Activated naive CD8-positive, alpha-beta T cell treated with anti-CD3 and anti-CD28 coated beads for 36 hours (primary cell): ENCODE measurements around the gene VAMP4. TPM values are rescaled to one million over a fixed set of nuclear protein-coding genes. Genes with fewer than 3 reads are reported as not detected.

Experiments
- DNase-seq: peaks from one replicate; pipeline ENCODE4 v3.0.0; 2021
- H3K27ac Mint-ChIP-seq: one replicate; pipeline ENCODE4 v1.8.0; 2022; ENCODE audit warnings: mild to moderate bottlenecking, moderate library complexity, mixed read lengths
- H3K27me3 Mint-ChIP-seq: one replicate; pipeline ENCODE4 v1.8.0; 2022; ENCODE audit warnings: mild to moderate bottlenecking, mixed read lengths
- H3K36me3 Mint-ChIP-seq: one replicate; pipeline ENCODE4 v1.8.0; 2021; ENCODE audit warnings: mild to moderate bottlenecking, mixed read lengths
- H3K4me1 Mint-ChIP-seq: one replicate; pipeline ENCODE4 v1.8.0; 2021; ENCODE audit warnings: mixed read lengths
- H3K4me3 Mint-ChIP-seq: one replicate; pipeline ENCODE4 v1.8.0; 2022; ENCODE audit warnings: mild to moderate bottlenecking, moderate library complexity, mixed read lengths
- H3K9me3 Mint-ChIP-seq: one replicate; pipeline ENCODE4 v1.8.0; 2022; ENCODE audit warnings: mixed read lengths
- total RNA-seq, 2 experiments: library from RNA; stranded (reverse); gene quantifications; one replicate each; pipeline ENCODE4 v1.2.3, GENCODE V29; 2021

The VAMP4 gene
- 1 to 10 TPM; 4.8 to 5.1 TPM for total RNA-seq

GRCh38 chr1:171741872-171742576 lies at the start of gene VAMP4:
Gene VAMP4, minus strand, starts transcription at chr1:171742065. Its CDS starts 3,651 bp downstream, at chr1:171738414.
- Mint-ChIP-seq H3K9me3 (no peaks in the 10 kb centered on the region), H3K27ac (peak within 1 kb of the TSS; percentile 98), H3K4me1 (peaks cover 45% of the 10 kb centered on the region), H3K4me3 (peak within 1 kb of the TSS; percentile 97), H3K27me3 (no peaks in the 10 kb centered on the region), H3K36me3 (peaks cover 5% of the 10 kb centered on the region)
- DNase-seq, result peak; percentile 88

GRCh38 chr1:171790318-171790717 lies 48.5 kb upstream of the VAMP4 start:
- H3K4me3 Mint-ChIP-seq, result no peak overlapping the region
- no peaks in the 10 kb centered on the region for H3K27me3 Mint-ChIP-seq
- H3K9me3 Mint-ChIP-seq, result no peaks in the 10 kb centered on the region
- H3K27ac Mint-ChIP-seq, result no peak overlapping the region
- DNase-seq, result no peak
- H3K36me3 Mint-ChIP-seq, result peaks cover 59% of the 10 kb centered on the region
- peaks cover 43% of the 10 kb centered on the region for H3K4me1 Mint-ChIP-seq

GRCh38 chr1:171788696-171789095 lies 46.8 kb upstream of the VAMP4 start:
- H3K27ac Mint-ChIP-seq, result peak overlapping the region; percentile 43

GRCh38 chr1:171787686-171788480 lies 46.0 kb upstream of the VAMP4 start:
- no peaks in the 10 kb centered on the region for H3K27me3 Mint-ChIP-seq
- no peaks in the 10 kb centered on the region for H3K9me3 Mint-ChIP-seq
- H3K36me3 Mint-ChIP-seq, result peaks cover 55% of the 10 kb centered on the region
- H3K4me1 Mint-ChIP-seq, result peaks cover 47% of the 10 kb centered on the region
- DNase-seq, result no peak
- H3K27ac Mint-ChIP-seq, result no peak overlapping the region
- no peak overlapping the region for H3K4me3 Mint-ChIP-seq

More at GRCh38 chr1:171788696-171789095, 46.8 kb upstream of the VAMP4 start:
- H3K27me3 Mint-ChIP-seq, result no peaks in the 10 kb centered on the region
- no peak for DNase-seq
- no peaks in the 10 kb centered on the region for H3K9me3 Mint-ChIP-seq
- peaks cover 44% of the 10 kb centered on the region for H3K4me1 Mint-ChIP-seq
- peaks cover 53% of the 10 kb centered on the region for H3K36me3 Mint-ChIP-seq
- no peak overlapping the region for H3K4me3 Mint-ChIP-seq

- Mint-ChIP-seq H3K4me3 (no peak overlapping the region), H3K4me1 (peaks cover 48% of the 10 kb centered on the region), H3K27me3 (no peaks in the 10 kb centered on the region), H3K36me3 (peaks cover 58% of the 10 kb centered on the region), H3K27ac (peak overlapping the region; percentile 34), H3K9me3 (no peaks in the 10 kb centered on the region)
- DNase-seq, result no peak
Measured at GRCh38 chr1:171786534-171786933, 44.7 kb upstream of the VAMP4 start.

- Mint-ChIP-seq H3K27me3 (no peaks in the 10 kb centered on the region), H3K27ac (no peak overlapping the region), H3K4me1 (peaks cover 49% of the 10 kb centered on the region), H3K36me3 (peaks cover 60% of the 10 kb centered on the region), H3K4me3 (no peak overlapping the region), H3K9me3 (no peaks in the 10 kb centered on the region)
- no peak for DNase-seq
Measured at GRCh38 chr1:171785766-171786165, 43.9 kb upstream of the VAMP4 start.

GRCh38 chr1:171784784-171785183 lies 42.9 kb upstream of the VAMP4 start:
- no peaks in the 10 kb centered on the region for H3K27me3 Mint-ChIP-seq
- H3K36me3 Mint-ChIP-seq, result peaks cover 53% of the 10 kb centered on the region
- no peak for DNase-seq
- H3K9me3 Mint-ChIP-seq, result no peaks in the 10 kb centered on the region
- H3K27ac Mint-ChIP-seq, result peak overlapping the region; percentile 75
- peaks cover 51% of the 10 kb centered on the region for H3K4me1 Mint-ChIP-seq
- peak overlapping the region; percentile 67 for H3K4me3 Mint-ChIP-seq

- Mint-ChIP-seq H3K27me3 (no peaks in the 10 kb centered on the region), H3K36me3 (peaks cover 50% of the 10 kb centered on the region), H3K27ac (no peak overlapping the region), H3K9me3 (no peaks in the 10 kb centered on the region), H3K4me3 (peak overlapping the region; percentile 92), H3K4me1 (peaks cover 51% of the 10 kb centered on the region)
- DNase-seq, result no peak
Measured at GRCh38 chr1:171783816-171784530, 42.1 kb upstream of the VAMP4 start.

GRCh38 chr1:171781176-171781875 lies 39.5 kb upstream of the VAMP4 start, which contains the start of gene METTL13:
Gene METTL13, plus strand, starts transcription at chr1:171781660. Its CDS starts 308 bp downstream, at chr1:171781968.
- H3K36me3 Mint-ChIP-seq, result peaks cover 33% of the 10 kb centered on the region
- no peaks in the 10 kb centered on the region for H3K27me3 Mint-ChIP-seq
- peak within 1 kb of the TSS; percentile 94 for H3K27ac Mint-ChIP-seq
- H3K9me3 Mint-ChIP-seq, result no peaks in the 10 kb centered on the region
- DNase-seq, result peak; percentile 98
- peak within 1 kb of the TSS; percentile 92 for H3K4me3 Mint-ChIP-seq
- peaks cover 39% of the 10 kb centered on the region for H3K4me1 Mint-ChIP-seq

- Mint-ChIP-seq H3K4me1 (peaks cover 35% of the 10 kb centered on the region), H3K9me3 (no peaks in the 10 kb centered on the region), H3K4me3 (peak overlapping the region; percentile 92), H3K27ac (peak overlapping the region; percentile 94), H3K36me3 (peaks cover 27% of the 10 kb centered on the region), H3K27me3 (no peaks in the 10 kb centered on the region)
- no peak for DNase-seq
Measured at GRCh38 chr1:171780583-171781175, 38.8 kb upstream of the VAMP4 start.

- Mint-ChIP-seq H3K36me3 (no peaks in the 10 kb centered on the region), H3K27me3 (peaks cover 7% of the 10 kb centered on the region), H3K4me3 (no peak overlapping the region), H3K9me3 (no peaks in the 10 kb centered on the region), H3K4me1 (no peaks in the 10 kb centered on the region), H3K27ac (no peak overlapping the region)
- no peak for DNase-seq
Measured at GRCh38 chr1:171772312-171772711, 30.4 kb upstream of the VAMP4 start.

- peaks cover 8% of the 10 kb centered on the region for H3K27me3 Mint-ChIP-seq
- H3K9me3 Mint-ChIP-seq, result no peaks in the 10 kb centered on the region
- no peak overlapping the region for H3K4me3 Mint-ChIP-seq
- no peak overlapping the region for H3K27ac Mint-ChIP-seq
- no peak for DNase-seq
- no peaks in the 10 kb centered on the region for H3K4me1 Mint-ChIP-seq
- H3K36me3 Mint-ChIP-seq, result no peaks in the 10 kb centered on the region
Measured at GRCh38 chr1:171769754-171770153, 27.9 kb upstream of the VAMP4 start.

GRCh38 chr1:171769171-171769570 lies 27.3 kb upstream of the VAMP4 start:
- H3K36me3 Mint-ChIP-seq, result no peaks in the 10 kb centered on the region
- no peak overlapping the region for H3K4me3 Mint-ChIP-seq
- no peak overlapping the region for H3K27ac Mint-ChIP-seq
- H3K4me1 Mint-ChIP-seq, result no peaks in the 10 kb centered on the region
- H3K9me3 Mint-ChIP-seq, result no peaks in the 10 kb centered on the region
- no peak for DNase-seq
- H3K27me3 Mint-ChIP-seq, result peaks cover 13% of the 10 kb centered on the region

- no peak for DNase-seq
- Mint-ChIP-seq H3K36me3 (no peaks in the 10 kb centered on the region), H3K27me3 (peaks cover 12% of the 10 kb centered on the region), H3K9me3 (no peaks in the 10 kb centered on the region), H3K4me3 (no peak overlapping the region), H3K27ac (no peak overlapping the region), H3K4me1 (no peaks in the 10 kb centered on the region)
Measured at GRCh38 chr1:171763764-171764163, 21.9 kb upstream of the VAMP4 start.
